Breast epithelium (tissue), 4 donors: ENCODE results near the gene IGF1R. TPM values are rescaled to one million over a fixed set of nuclear protein-coding genes. Genes with fewer than 3 reads are reported as not detected.

Experiments used
- DNase-seq, 2 donors: peaks; one replicate each; pipeline ENCODE4 v3.0.0-alpha.2; 2019; ENCODE audit warnings: low spot score in 2 of 2
- H3K27ac ChIP-seq, 2 donors: fragments of 200-600 bp; sonication (generic) in 1 of 2; one replicate each; pipeline ENCODE4 v1.5.1; 2016 to 2019; ENCODE audit warnings: mild to moderate bottlenecking in 1 of 2
- H3K27me3 ChIP-seq, 2 donors: fragments of 200-600 bp; sonication (generic) in 1 of 2; one replicate each; pipeline versions ENCODE4 v1.5.1 to v1.6.0; 2017 to 2019; ENCODE audit warnings: control low read depth in 1 of 2, mild to moderate bottlenecking in 1 of 2
- H3K36me3 ChIP-seq: fragments of 200-600 bp; one replicate; pipeline ENCODE4 v1.5.1; 2019
- H3K4me1 ChIP-seq, 2 donors: fragments of 200-600 bp; sonication (generic); one replicate each; pipeline ENCODE4 v1.5.1; 2016 to 2019; ENCODE audit warnings: control low read depth in 1 of 2
- H3K4me3 ChIP-seq, 3 donors: fragments of 200-600 bp; sonication (generic); 1 replicate in 2 of 3; 2 replicates in 1 of 3; pipeline ENCODE4 v1.5.1; 2016 to 2019; ENCODE audit warnings: mild to moderate bottlenecking in 3 of 3, moderate library complexity in 2 of 3
- H3K9me3 ChIP-seq, 2 donors: fragments of 200-600 bp; sonication (generic) in 1 of 2; one replicate each; pipeline ENCODE4 v1.5.1; 2016 to 2019; ENCODE audit warnings: control low read depth in 1 of 2
- CTCF ChIP-seq, 3 donors: fragments of 450-650 bp; IDR thresholded peaks; one replicate each; pipeline ENCODE4 v1.5.1; 2016 to 2017; ENCODE audit warnings: antibody characterized with exemption in 3 of 3, mild to moderate bottlenecking in 3 of 3, moderate library complexity in 3 of 3
- POLR2A ChIP-seq: fragments of 450-650 bp; IDR thresholded peaks from one replicate; pipeline ENCODE4 v1.6.1; 2016; ENCODE audit warnings: antibody characterized with exemption, mild to moderate bottlenecking, moderate library complexity
- POLR2AphosphoS5 ChIP-seq, 3 donors: sonication (generic); formaldehyde crosslinking; IDR thresholded peaks; one replicate each; pipeline ENCODE4 v1.6.1; 2017; ENCODE audit warnings: antibody characterized with exemption in 3 of 3
- intact Hi-C: fragments of 100-400 bp; cut with DNase I; formaldehyde crosslinking; loops from one replicate; pipeline ENCODE4 v1.15.1; 2023; ENCODE audit warnings: low total_unique reads
- total RNA-seq, 3 donors: library from RNA; depleted of rRNA; stranded (reverse); fragments of >200 nt; gene quantifications; one replicate each; pipeline ENCODE4 v1.1.0, GENCODE V29; 2016

Gene IGF1R
- total RNA-seq, 3 donors from 2014 or later: 61.8 to 146 (median 103) TPM

GRCh38 chr15:98626153-98626552, 22.2 kb upstream of the IGF1R start:
- peak in 1 of 2 donors; percentile 7 for DNase-seq
- Histone ChIP-seq H3K4me3 (no peak overlapping the region), H3K4me1 (no peaks in the 10 kb centered on the region), H3K27me3 (peaks cover 0 to 40% of the 10 kb centered on the region in 2 donors), H3K27ac (no peak overlapping the region), H3K9me3 (no peaks in the 10 kb centered on the region), H3K36me3 (no peaks in the 10 kb centered on the region)
- intact Hi-C loops: no loop called here
- no peak for TF ChIP-seq POLR2A
- TF ChIP-seq POLR2AphosphoS5 (IDR thresholded peaks at IDR 0.05): no peak
- TF ChIP-seq CTCF (IDR thresholded peaks at IDR 0.05): no peak

- Histone ChIP-seq H3K27ac (no peak overlapping the region), H3K36me3 (no peaks in the 10 kb centered on the region), H3K4me3 (no peak overlapping the region), H3K27me3 (peaks cover 0 to 25% of the 10 kb centered on the region in 2 donors), H3K4me1 (no peaks in the 10 kb centered on the region), H3K9me3 (no peaks in the 10 kb centered on the region)
- no peak for DNase-seq
- intact Hi-C loops: no loop called here
- no peak for TF ChIP-seq POLR2AphosphoS5 (IDR thresholded peaks at IDR 0.05)
- no peak for TF ChIP-seq POLR2A
- no peak for TF ChIP-seq CTCF (IDR thresholded peaks at IDR 0.05)
Observed at GRCh38 chr15:98628216-98628615, 20.1 kb upstream of the IGF1R start.

DNA sequence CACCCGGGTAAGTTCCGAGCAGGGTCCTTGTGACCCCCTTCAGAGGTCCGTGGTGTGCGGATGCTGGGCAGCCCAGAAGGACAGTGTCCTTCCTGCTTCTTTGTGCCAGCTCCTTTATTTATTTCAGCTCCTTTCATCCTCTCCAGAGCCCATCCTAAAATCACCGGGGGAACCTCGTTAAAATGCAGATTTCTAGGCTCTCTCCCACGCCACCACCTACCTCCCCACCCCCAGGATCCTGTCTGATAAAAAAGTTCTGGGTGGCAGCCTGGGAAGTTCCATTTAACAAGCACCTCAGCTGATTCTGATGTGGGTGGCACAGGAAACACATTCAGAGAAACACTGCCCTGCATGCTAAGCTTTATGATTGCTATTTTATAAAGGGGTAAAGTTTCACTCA, 12.5 kb upstream of the IGF1R start:
- Histone ChIP-seq H3K4me1 (no peaks in the 10 kb centered on the region), H3K27ac (no peak overlapping the region), H3K36me3 (no peaks in the 10 kb centered on the region), H3K4me3 (no peak overlapping the region), H3K27me3 (no peaks in the 10 kb centered on the region), H3K9me3 (no peaks in the 10 kb centered on the region)
- TF ChIP-seq POLR2AphosphoS5 (IDR thresholded peaks at IDR 0.05) (no peak), POLR2A (no peak)
- no peak for DNase-seq
- intact Hi-C loops: no loop called here

- no peaks in the 10 kb centered on the region for H3K27me3 ChIP-seq
- DNase-seq: no peak
- no peaks in the 10 kb centered on the region for H3K4me1 ChIP-seq
- no peak overlapping the region for H3K27ac ChIP-seq
- H3K36me3 ChIP-seq: no peaks in the 10 kb centered on the region
- TF ChIP-seq POLR2AphosphoS5 (IDR thresholded peaks at IDR 0.05) (no peak), POLR2A (no peak), CTCF (IDR thresholded peaks at IDR 0.05) (no peak)
- no peaks in the 10 kb centered on the region for H3K9me3 ChIP-seq
- H3K4me3 ChIP-seq: no peak overlapping the region
- intact Hi-C loops: no loop called here
Observed at GRCh38 chr15:98643115-98643514, 5.2 kb upstream of the IGF1R start.

- H3K4me3 ChIP-seq: peak overlapping the region in 2 of 3 donors; percentile 90 to 96
- no peaks in the 10 kb centered on the region for H3K27me3 ChIP-seq
- no peak for DNase-seq
- TF ChIP-seq CTCF (IDR thresholded peaks at IDR 0.05) (no peak), POLR2AphosphoS5 (IDR thresholded peaks at IDR 0.05) (no peak), POLR2A (no peak)
- H3K9me3 ChIP-seq: no peaks in the 10 kb centered on the region
- H3K36me3 ChIP-seq: no peaks in the 10 kb centered on the region
- no peaks in the 10 kb centered on the region for H3K4me1 ChIP-seq
- intact Hi-C loops: no loop called here
- peak overlapping the region; percentile 95 to 96 for H3K27ac ChIP-seq
Observed at GRCh38 chr15:98646546-98647025, 1.8 kb upstream of the IGF1R start.
